GM21447 (cell line): ENCODE results near the gene SEC16A.

Source experiments
- ATAC-seq: cut with Tn5 transposase; IDR thresholded peaks from one replicate; pipeline ENCODE4 v1.9.1; 2021; ENCODE audit not compliant: unreplicated experiment

SEC16A gene

GRCh38 chr9:136519263-136520052 is 36.6 kb upstream of the SEC16A start:
- no peak for ATAC-seq

DNA sequence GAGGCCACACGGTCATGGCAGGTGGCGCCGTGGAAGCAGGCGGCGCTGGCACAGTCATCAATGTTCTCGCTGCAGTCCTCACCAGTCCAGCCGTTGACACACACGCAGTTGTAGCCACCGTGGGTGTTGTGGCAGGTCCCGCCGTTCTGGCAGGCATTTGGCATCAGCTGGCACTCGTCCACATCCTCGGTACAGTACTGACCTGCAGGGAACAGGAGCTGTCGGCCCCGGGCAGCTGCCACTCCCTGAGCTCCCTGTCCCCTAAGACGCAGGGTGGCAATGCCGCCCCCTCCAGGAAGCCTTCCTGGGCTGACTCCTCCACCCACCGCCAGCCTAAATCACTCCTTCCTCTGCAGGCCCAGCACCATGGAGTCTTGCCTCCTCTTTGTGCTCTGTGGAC is 35.8 kb upstream of the SEC16A start:
- ATAC-seq: no peak

DNA sequence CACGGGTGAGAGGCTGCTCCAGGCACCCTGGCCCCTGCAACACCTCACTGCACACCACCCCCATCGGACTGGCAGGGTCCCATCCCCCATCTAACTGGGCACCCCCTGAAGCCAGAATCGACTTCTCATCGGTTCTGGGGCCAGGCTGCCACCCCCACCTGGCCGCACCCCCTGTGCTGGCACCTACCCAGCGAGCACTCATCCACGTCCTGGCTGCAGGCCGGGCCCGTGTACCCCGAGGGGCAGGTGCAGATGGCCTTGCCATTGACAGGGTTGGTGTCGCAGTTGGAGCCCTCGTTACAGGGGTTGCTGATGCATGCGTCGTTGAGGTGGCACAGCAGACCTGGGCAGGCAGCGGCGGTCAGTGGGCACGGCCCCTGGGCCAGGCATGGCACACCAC is 35.1 kb upstream of the SEC16A start:
- no peak for ATAC-seq

- ATAC-seq: no peak
These were observed 34.3 kb upstream of the SEC16A start for GRCh38 chr9:136517012-136517743.

GRCh38 chr9:136516191-136516654 is 33.4 kb upstream of the SEC16A start:
- no peak for ATAC-seq

GRCh38 chr9:136515276-136515675 is 32.4 kb upstream of the SEC16A start:
- ATAC-seq: no peak

DNA sequence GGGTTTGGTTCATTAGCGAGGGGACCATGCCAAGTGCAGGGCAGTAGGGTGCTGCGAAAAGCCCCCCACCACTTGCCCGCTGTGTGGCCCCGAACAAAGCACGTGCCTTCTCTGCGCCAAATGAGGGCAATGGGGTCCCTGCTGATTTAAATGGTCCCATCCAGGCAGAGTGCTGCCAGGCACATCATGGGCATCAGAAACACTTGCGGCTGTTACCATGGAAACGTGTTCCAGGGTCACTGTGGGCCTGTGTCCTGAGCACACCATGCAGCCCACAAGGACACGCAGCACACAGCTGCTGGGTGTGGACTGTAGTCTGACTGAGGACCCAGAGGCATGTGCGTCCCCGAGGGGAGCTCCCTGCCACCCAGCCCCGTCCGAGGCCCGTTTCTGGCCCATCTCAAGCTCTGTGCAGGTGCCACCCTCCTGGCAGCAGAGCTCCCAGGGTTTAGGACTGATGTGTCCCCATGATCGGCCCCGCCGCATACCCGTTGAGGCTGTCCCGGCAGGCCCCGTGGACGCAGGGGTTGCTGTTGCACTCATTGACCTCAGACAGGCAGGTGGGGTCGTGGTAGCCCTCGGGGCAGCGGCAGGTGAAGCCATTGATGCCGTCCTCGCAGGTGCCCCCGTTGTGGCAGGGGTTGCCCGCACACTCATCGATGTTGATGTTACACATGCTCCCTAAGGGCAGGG is 31.3 kb upstream of the SEC16A start:
- ATAC-seq: no peak

GRCh38 chr9:136513191-136513590 is 30.4 kb upstream of the SEC16A start:
- ATAC-seq: no peak

- no peak for ATAC-seq
These were observed 29.8 kb upstream of the SEC16A start for GRCh38 chr9:136512651-136513071.

GRCh38 chr9:136511670-136512592 is 29.1 kb upstream of the SEC16A start:
- ATAC-seq: no peak

DNA sequence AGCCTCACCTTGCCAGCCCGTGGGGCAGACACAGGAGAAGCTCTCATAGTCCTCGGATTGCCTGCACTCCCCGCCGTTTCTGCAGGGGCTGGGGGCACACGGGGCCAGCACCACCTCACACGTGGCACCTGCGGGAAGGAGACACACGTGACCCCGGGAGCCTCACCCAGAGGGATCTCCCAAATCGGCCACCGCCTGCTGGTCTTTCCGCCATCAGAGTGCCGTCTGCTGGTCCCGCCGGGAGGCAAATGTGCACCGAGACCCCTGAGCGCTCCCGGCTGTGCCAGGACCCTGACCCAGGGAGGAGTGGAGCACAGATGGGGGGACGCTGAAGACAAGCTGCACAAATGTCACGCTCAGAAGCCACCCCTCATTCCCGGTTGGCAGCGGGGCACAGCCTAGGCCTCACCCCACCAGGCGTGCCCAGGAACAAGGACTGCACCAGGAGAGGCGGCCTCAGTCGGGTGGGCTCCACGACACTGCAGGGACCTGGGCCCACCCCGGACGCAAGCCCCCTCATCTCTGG is 28.4 kb upstream of the SEC16A start:
- no peak for ATAC-seq

- no peak for ATAC-seq
These were observed 27.7 kb upstream of the SEC16A start for GRCh38 chr9:136510561-136510960.

DNA sequence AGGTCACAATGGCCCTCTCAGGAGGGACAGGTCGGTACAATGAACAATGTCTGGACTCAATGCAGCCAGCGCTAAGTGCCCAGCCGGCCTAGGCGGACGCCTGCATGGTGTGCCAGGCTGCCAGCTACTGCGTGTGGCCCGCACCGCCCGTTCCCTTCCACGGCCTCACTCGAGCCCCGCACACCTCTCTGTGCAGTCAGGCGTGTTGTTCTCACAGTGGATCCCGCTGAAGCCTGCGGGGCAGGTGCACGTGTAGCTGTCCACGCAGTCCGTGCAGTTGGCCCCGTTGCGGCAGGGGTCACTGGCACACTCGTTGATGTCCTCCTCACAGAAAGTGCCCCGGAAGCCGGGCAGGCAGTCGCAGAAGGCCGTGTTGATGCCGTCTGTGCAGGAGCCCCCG is 26.7 kb upstream of the SEC16A start:
- no peak for ATAC-seq

- no peak for ATAC-seq
These were observed 26.1 kb upstream of the SEC16A start for GRCh38 chr9:136508729-136509500.

DNA sequence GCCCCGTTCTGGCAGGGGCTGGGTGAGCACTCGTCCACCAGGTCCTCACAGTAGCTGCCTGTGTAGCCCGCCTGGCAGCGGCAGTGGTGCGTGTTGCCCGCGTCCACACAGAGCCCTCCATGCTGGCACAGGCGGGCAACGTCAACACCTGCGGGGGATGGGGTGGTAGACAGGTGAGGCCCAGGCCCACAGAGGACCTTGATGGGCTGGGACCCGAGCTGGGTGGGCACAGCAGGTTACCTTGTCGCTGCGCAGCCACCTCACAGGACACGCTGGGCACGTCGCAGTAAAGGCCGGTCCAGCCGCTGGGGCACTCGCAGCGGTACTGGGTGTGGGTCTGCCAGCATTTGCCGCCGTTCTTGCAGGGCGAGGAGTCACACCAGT is 25.1 kb upstream of the SEC16A start:
- ATAC-seq: no peak

DNA sequence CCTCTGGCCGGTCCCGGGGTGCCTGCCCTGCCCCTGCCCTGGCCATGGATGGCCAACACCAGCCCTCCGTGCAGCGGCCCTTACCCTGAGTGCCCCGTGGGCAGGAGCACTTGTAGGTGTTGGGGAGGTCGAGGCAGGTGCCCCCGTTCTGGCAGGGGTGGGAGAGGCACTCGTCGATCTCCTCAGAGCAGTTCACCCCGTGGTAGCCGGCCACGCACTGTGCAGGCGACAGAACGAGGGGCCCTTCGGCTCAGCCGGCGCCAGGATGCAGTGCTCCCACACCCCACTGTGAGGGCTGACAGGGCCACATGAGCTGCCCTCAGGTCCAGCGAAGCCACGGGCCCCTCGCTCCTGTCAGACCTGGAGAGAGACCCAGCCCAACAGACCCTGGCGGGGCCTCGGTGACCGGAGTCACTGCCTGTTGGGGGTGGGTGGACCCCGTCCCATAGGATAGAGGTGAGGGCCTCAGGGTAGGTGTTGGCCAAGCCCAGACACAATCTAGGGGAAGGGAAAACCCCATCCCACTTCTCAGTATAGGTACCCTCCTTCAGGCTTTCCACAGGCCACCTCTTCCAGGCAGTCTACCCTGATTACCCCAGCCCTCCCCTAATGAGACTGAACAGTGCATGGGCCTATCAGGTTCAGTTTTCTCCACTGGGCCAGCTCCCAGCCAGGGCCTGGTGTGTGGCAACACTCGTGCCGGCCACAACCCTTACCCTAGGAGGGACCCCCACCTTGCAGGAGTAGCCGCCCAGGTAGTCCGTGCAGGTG is 24.6 kb upstream of the SEC16A start:
- ATAC-seq: no peak

GRCh38 chr9:136506425-136506824 is 23.6 kb upstream of the SEC16A start:
- ATAC-seq: no peak

DNA sequence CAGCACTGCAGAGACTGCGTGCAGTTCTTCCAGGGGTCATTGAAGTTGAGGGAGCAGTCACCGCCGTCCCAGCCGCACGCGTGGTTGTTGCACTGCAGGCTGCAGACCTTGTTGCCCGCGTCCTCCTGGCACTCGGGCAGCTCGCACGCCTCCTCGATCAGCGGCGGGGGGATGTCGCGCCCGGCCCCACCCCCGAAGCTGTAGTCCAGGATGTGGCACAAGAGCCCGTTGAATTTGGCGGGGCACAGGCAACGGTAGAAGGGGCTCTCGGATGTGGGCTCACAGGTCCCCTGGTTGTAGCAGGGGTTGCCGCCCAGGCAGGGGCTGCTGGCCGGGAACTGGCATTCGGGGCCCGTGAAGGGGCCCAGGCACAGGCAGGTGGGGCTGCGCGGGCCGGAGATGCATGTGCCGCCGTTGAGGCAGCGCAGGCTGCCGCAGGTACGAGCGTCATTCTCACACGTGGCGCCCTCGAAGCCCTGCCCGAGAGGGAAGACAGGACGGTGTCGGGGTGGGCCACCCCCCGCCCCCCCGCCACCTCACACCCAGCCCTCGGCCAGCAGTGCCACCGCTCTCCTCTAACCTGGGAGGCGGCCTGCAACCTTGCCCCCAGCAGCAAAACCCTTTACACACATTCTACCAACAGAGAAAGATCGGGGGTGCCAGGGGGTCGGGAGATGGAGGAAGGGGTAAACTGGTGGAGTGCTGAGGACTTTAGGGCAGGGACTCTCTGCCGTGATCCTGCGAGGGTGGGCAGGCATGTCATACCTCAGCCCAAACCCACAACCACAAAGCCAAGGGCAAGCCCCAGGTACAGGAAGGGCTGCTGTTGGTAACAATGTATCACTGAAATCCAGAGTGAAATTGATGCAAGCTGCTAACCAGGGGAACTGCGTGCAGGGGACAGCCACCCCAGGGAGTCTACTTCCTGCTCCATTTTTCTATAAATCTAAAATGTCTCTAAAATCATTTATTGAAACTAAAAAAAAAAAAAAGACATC is 22.9 kb upstream of the SEC16A start:
- no peak for ATAC-seq
